Neuronal stem cell (in vitro differentiated cells): ENCODE measurements around the gene PPARG.

Source experiments
- DNase-seq: peaks from one replicate; pipeline ENCODE4 v3.0.0-alpha.2; 2013; ENCODE audit warnings: low spot score
- H2AFZ ChIP-seq: one replicate; pipeline ENCODE4 v1.6.1; 2013; ENCODE audit warnings: mild to moderate bottlenecking, low read length, inconsistent platforms
- H2AK5ac ChIP-seq: 2 replicates; pipeline ENCODE4 v1.6.1; 2013; ENCODE audit warnings: low read depth, mild to moderate bottlenecking, inconsistent platforms, low read length, moderate library complexity, mixed read lengths
- H2BK120ac ChIP-seq: 2 replicates; pipeline ENCODE4 v1.6.1; 2013; ENCODE audit warnings: low read depth, mild to moderate bottlenecking, inconsistent platforms, low read length, moderate library complexity, mixed read lengths
- H2BK12ac ChIP-seq: one replicate; pipeline ENCODE4 v1.6.1; 2013; ENCODE audit warnings: low read length, inconsistent platforms
- H2BK15ac ChIP-seq: 2 replicates; pipeline ENCODE4 v1.6.1; 2013; ENCODE audit warnings: mild to moderate bottlenecking, low read length, inconsistent platforms, mixed read lengths
- H2BK5ac ChIP-seq: one replicate; pipeline ENCODE4 v1.6.1; 2013; ENCODE audit warnings: inconsistent platforms, mild to moderate bottlenecking, low read length, moderate library complexity
- H3K14ac ChIP-seq: one replicate; pipeline ENCODE4 v1.6.1; 2013; ENCODE audit warnings: low read length, inconsistent platforms
- H3K18ac ChIP-seq: 2 replicates; pipeline ENCODE4 v1.6.1; 2013; ENCODE audit warnings: low read length, inconsistent platforms
- H3K23ac ChIP-seq: 2 replicates; pipeline ENCODE4 v1.6.1; 2013; ENCODE audit warnings: low read depth, mild to moderate bottlenecking, mixed read lengths, low read length, inconsistent platforms; ENCODE audit not compliant: poor library complexity
- H3K27ac ChIP-seq: replicated peaks from 3 replicates; pipeline ENCODE4 v1.5.1; 2013; ENCODE audit warnings: low read length, inconsistent platforms
- H3K27me3 ChIP-seq, 3 experiments: 2 replicates each; pipeline ENCODE4 v1.6.1; 2013; ENCODE audit warnings: low read length in 3 of 3, mild to moderate bottlenecking in 2 of 3, inconsistent platforms in 1 of 3, low read depth in 1 of 3, mixed read lengths in 1 of 3, moderate library complexity in 1 of 3; ENCODE audit not compliant: control insufficient read depth in 3 of 3, insufficient read depth in 3 of 3
- H3K36me3 ChIP-seq, 2 donors: replicated peaks in 1 of 2; 2 replicates each; pipeline ENCODE4 v1.6.1; 2013; ENCODE audit warnings: low read length in 2 of 2; ENCODE audit not compliant: control insufficient read depth in 2 of 2, insufficient read depth in 2 of 2
- H3K4ac ChIP-seq: 2 replicates; pipeline ENCODE4 v1.6.1; 2013; ENCODE audit warnings: inconsistent platforms, mild to moderate bottlenecking, low read length, moderate library complexity
- H3K4me1 ChIP-seq, 2 donors: 1 replicate in 1 of 2; 2 replicates in 1 of 2; pipeline ENCODE4 v1.6.1; 2013; ENCODE audit warnings: low read length in 2 of 2, low read depth in 1 of 2; ENCODE audit not compliant: control insufficient read depth in 2 of 2, insufficient read depth in 1 of 2
- H3K4me2 ChIP-seq: one replicate; pipeline ENCODE4 v1.6.1; 2013; ENCODE audit warnings: mild to moderate bottlenecking, low read length, inconsistent platforms; ENCODE audit not compliant: insufficient read depth, poor library complexity, severe bottlenecking
- H3K4me3 ChIP-seq, 2 donors: 2 replicates each; pipeline ENCODE4 v1.5.1; 2013; ENCODE audit warnings: low read length in 2 of 2, mild to moderate bottlenecking in 2 of 2, inconsistent platforms in 1 of 2, moderate library complexity in 1 of 2
- H3K79me1 ChIP-seq: one replicate; pipeline ENCODE4 v1.6.1; 2013; ENCODE audit warnings: low read depth, mild to moderate bottlenecking, inconsistent platforms, low read length, moderate library complexity
- H3K9ac ChIP-seq: one replicate; pipeline ENCODE4 v1.6.1; 2013; ENCODE audit warnings: mild to moderate bottlenecking, low read depth, low read length, inconsistent platforms; ENCODE audit not compliant: poor library complexity
- H3K9me3 ChIP-seq, 2 donors: replicated peaks in 1 of 2; 2 replicates each; pipeline versions ENCODE3 to v1.6.1; 2013; ENCODE audit warnings: low read length in 2 of 2, mild to moderate bottlenecking in 2 of 2, inconsistent platforms in 1 of 2, low read depth in 1 of 2, mixed read lengths in 1 of 2, moderate library complexity in 1 of 2; ENCODE audit not compliant: control insufficient read depth in 2 of 2, insufficient read depth in 1 of 2
- H4K8ac ChIP-seq: one replicate; pipeline ENCODE4 v1.6.1; 2013; ENCODE audit warnings: low read depth, mild to moderate bottlenecking, inconsistent platforms, low read length, moderate library complexity
- H4K91ac ChIP-seq: one replicate; pipeline ENCODE4 v1.6.1; 2013; ENCODE audit warnings: low read length, low read depth, mild to moderate bottlenecking, inconsistent platforms; ENCODE audit not compliant: poor library complexity
- WGBS, 2 donors: extraction: QIAGEN DNeasy Blood & Tissue Kit; methylation state at CpG; one replicate each; pipeline ENCODE4 v1.1.7; 2013; ENCODE audit warnings: missing lambda C conversion rate in 2 of 2, mixed read lengths in 1 of 2; ENCODE audit not compliant: insufficient read length in 2 of 2, insufficient replicate concordance in 1 of 2; ENCODE audit errors: extremely low coverage in 2 of 2; 5-methylcytosine and 5-hydroxymethylcytosine counted together

Gene PPARG

GRCh38 chr3:12442654-12443501, 154.0 kb downstream of the PPARG start:
- Histone ChIP-seq H2BK5ac (no peak overlapping the region), H3K9ac (no peak overlapping the region), H3K9me3 (no peaks in the 10 kb centered on the region), H3K4me3 (no peak overlapping the region), H3K27me3 (peaks cover 0 to 31% (median 0%) of the 10 kb centered on the region in 3 experiments), H4K91ac (no peak overlapping the region), H3K4me2 (no peak overlapping the region), H3K36me3 (no peaks in the 10 kb centered on the region), H2BK15ac (no peak overlapping the region), H3K4me1 (peaks cover 3 to 20% of the 10 kb centered on the region in 2 donors), H3K79me1 (no peaks in the 10 kb centered on the region), H2BK120ac (no peak overlapping the region), H3K27ac (no peak overlapping the region), H2BK12ac (no peak overlapping the region), H2AK5ac (no peak overlapping the region), H3K18ac (no peak overlapping the region), H2AFZ (no peak overlapping the region), H4K8ac (no peak overlapping the region), H3K23ac (no peak overlapping the region), H3K14ac (no peak overlapping the region), H3K4ac (no peak overlapping the region)
- no peak for DNase-seq
- WGBS, 2 donors: no CpG with 5 or more reads among the region's 20 CpGs

- Histone ChIP-seq H2BK120ac (no peak overlapping the region), H3K4ac (no peak overlapping the region), H3K4me1 (peaks cover 3 to 20% of the 10 kb centered on the region in 2 donors), H4K8ac (no peak overlapping the region), H2AFZ (no peak overlapping the region), H3K4me3 (no peak overlapping the region), H2BK12ac (no peak overlapping the region), H2BK15ac (no peak overlapping the region), H3K4me2 (no peak overlapping the region), H2AK5ac (peak overlapping the region; percentile 42), H3K9ac (no peak overlapping the region), H3K14ac (no peak overlapping the region), H3K27me3 (peaks cover 0 to 31% (median 0%) of the 10 kb centered on the region in 3 experiments), H3K79me1 (no peaks in the 10 kb centered on the region), H2BK5ac (no peak overlapping the region), H3K23ac (no peak overlapping the region), H4K91ac (no peak overlapping the region), H3K9me3 (no peaks in the 10 kb centered on the region), H3K36me3 (no peaks in the 10 kb centered on the region), H3K27ac (no peak overlapping the region), H3K18ac (no peak overlapping the region)
- no CpG with 5 or more reads among the region's 10 CpGs for WGBS, 2 donors
- no peak for DNase-seq
Observed at GRCh38 chr3:12443781-12444522, 155.1 kb downstream of the PPARG start.

DNA sequence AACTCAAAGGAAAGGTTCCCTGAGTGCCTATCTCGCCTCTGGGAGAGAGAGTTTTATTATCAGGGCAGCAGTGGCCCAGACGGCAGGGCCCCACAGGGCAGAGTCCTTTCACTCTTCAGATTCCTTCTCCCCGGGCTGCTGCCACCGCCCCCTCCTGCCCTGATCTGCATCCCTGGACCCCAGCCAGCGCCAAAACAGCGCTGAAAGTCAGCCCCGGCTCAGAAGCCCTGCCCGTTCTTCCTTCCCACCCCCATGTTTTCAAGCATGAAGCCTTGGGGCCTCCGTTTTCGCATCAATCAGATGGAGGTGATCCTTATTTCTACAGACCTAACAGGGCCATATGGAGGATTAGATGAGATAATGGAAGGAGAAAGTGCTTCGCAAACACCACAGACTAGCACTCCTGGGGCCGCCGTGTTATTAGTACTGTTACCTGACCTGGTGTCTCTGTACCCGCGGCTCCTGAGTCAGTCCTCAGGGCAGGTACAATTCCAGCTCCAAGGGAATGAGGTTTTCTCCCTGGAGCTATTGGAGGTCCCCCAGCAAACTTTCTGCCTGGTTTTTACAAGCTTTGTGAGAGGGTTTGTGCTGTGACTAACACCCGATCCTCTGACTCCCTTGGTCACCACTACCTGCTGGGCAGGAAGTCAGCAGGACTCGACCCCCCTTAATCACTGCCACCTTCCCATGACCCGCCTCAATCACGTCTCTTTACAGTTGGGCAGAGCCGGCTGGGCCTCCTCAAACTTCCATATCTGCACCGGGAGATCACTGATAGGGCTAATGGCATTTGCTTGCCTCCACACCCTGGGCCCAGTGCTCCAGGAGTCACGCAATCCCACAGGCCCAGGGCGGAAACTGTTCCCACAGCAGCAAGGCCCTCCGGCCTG, 156.0 kb downstream of the PPARG start:
- Histone ChIP-seq H3K27me3 (peaks cover 0 to 31% (median 0%) of the 10 kb centered on the region in 3 experiments), H4K8ac (no peak overlapping the region), H2AFZ (peak overlapping the region; percentile 68), H2AK5ac (no peak overlapping the region), H3K9me3 (no peaks in the 10 kb centered on the region), H3K14ac (peak overlapping the region; percentile 10), H3K36me3 (no peaks in the 10 kb centered on the region), H3K23ac (no peak overlapping the region), H2BK5ac (no peak overlapping the region), H3K79me1 (no peaks in the 10 kb centered on the region), H3K18ac (peak overlapping the region; percentile 41), H3K27ac (no peak overlapping the region), H3K9ac (peak overlapping the region; percentile 7), H3K4me1 (peaks cover 3 to 20% of the 10 kb centered on the region in 2 donors), H2BK12ac (no peak overlapping the region), H3K4me3 (no peak overlapping the region), H2BK120ac (no peak overlapping the region), H3K4ac (no peak overlapping the region), H4K91ac (no peak overlapping the region), H3K4me2 (no peak overlapping the region), H2BK15ac (no peak overlapping the region)
- no CpG with 5 or more reads among the region's 24 CpGs for WGBS, 2 donors
- no peak for DNase-seq
